H1 (cell line): ENCODE measurements around the gene ASGR1. TPM values are rescaled to one million over a fixed set of nuclear protein-coding genes. Genes with fewer than 3 reads are reported as not detected.

Experiments
- CTCF ChIA-PET: fragments of 300-600 bp; sonication (Branson Sonifier 250); formaldehyde crosslinking; loops from one replicate; lab custom pipeline; 2021; ENCODE audit not compliant: partially characterized antibody; lab: Charles Lee
- POLR2A ChIA-PET: fragments of 300-600 bp; sonication (Branson Sonifier 250); formaldehyde crosslinking; loops from one replicate; lab custom pipeline; 2021; ENCODE audit warnings: inconsistent platforms; ENCODE audit not compliant: partially characterized antibody; lab: Charles Lee
- DNase-seq, 2 experiments: peaks; one replicate each; pipeline versions ENCODE4 v3.0.0 to v3.0.0-alpha.2; 2010 to 2022; ENCODE audit warnings: low spot score in 2 of 2, low read depth in 1 of 2, mixed read lengths in 1 of 2
- FAIRE-seq: peaks from 2 replicates; lab custom pipeline; 2011; peaks lifted over from hg19 to GRCh38; lab: Jason Lieb, UNC
- H2AFZ ChIP-seq: 2 replicates; pipeline ENCODE4 v1.8.1; 2012; ENCODE audit warnings: low read length, inconsistent platforms
- H2AK5ac ChIP-seq: 2 replicates; pipeline ENCODE4 v1.6.1; 2013; ENCODE audit warnings: low read depth, low read length
- H2BK120ac ChIP-seq: replicated peaks from 2 replicates; pipeline ENCODE3; 2013; ENCODE audit warnings: low read depth, low read length, inconsistent platforms
- H2BK12ac ChIP-seq: 2 replicates; pipeline ENCODE4 v1.6.1; 2013; ENCODE audit warnings: low read depth, low read length
- H2BK15ac ChIP-seq: 2 replicates; pipeline ENCODE4 v1.6.1; 2013; ENCODE audit warnings: low read length
- H2BK20ac ChIP-seq: 2 replicates; pipeline ENCODE4 v1.6.1; 2013; ENCODE audit warnings: low read length
- H2BK5ac ChIP-seq: 2 replicates; pipeline ENCODE4 v1.6.1; 2013; ENCODE audit warnings: low read depth, low read length
- H3K14ac ChIP-seq: 2 replicates; pipeline ENCODE4 v1.6.1; 2013; ENCODE audit warnings: inconsistent platforms; ENCODE audit not compliant: insufficient read length
- H3K18ac ChIP-seq: 2 replicates; pipeline ENCODE4 v1.6.1; 2013; ENCODE audit warnings: low read length; ENCODE audit errors: extremely low read depth
- H3K23ac ChIP-seq: 2 replicates; pipeline ENCODE4 v1.6.1; 2013; ENCODE audit warnings: inconsistent platforms; ENCODE audit not compliant: insufficient read length
- H3K23me2 ChIP-seq: 2 replicates; pipeline ENCODE4 v1.6.1; 2013; ENCODE audit warnings: low read depth, low read length
- H3K27ac ChIP-seq: 2 replicates; pipeline ENCODE4 v1.6.1; 2011; ENCODE audit warnings: low read depth, low read length, inconsistent platforms
- H3K27me3 ChIP-seq, 4 experiments: replicated peaks in 1 of 4; 1 replicate in 1 of 4; 2 replicates in 3 of 4; pipeline versions ENCODE4 v1.6.1 to v1.8.1; 2011 to 2013; ENCODE audit warnings: low read length in 3 of 4, mild to moderate bottlenecking in 3 of 4, inconsistent platforms in 2 of 4, mixed read lengths in 2 of 4, moderate library complexity in 1 of 4; ENCODE audit not compliant: control insufficient read depth in 3 of 4, insufficient read depth in 3 of 4; ENCODE audit errors: extremely low read depth in 1 of 4
- H3K36me3 ChIP-seq, 4 experiments: 2 replicates each; pipeline versions ENCODE4 v1.6.1 to v1.8.1; 2011 to 2013; ENCODE audit warnings: mild to moderate bottlenecking in 4 of 4, low read length in 3 of 4, moderate library complexity in 2 of 4, control low read depth in 1 of 4, inconsistent platforms in 1 of 4; ENCODE audit not compliant: insufficient read depth in 4 of 4, control insufficient read depth in 2 of 4
- H3K4ac ChIP-seq: replicated peaks from 2 replicates; pipeline ENCODE3; 2013; ENCODE audit warnings: low read length, low read depth, mixed read lengths, inconsistent platforms; ENCODE audit not compliant: insufficient read length
- H3K4me1 ChIP-seq, 4 experiments: replicated peaks in 1 of 4; 1 replicate in 1 of 4; 2 replicates in 3 of 4; pipeline versions ENCODE4 v1.6.1 to v1.8.1; 2011 to 2013; ENCODE audit warnings: low read length in 3 of 4, inconsistent platforms in 2 of 4, mixed read lengths in 1 of 4; ENCODE audit not compliant: insufficient read depth in 4 of 4, control insufficient read depth in 3 of 4
- H3K4me2 ChIP-seq, 2 experiments: 2 replicates each; pipeline versions ENCODE4 v1.6.1 to v1.8.1; 2011 to 2013; ENCODE audit warnings: low read depth in 2 of 2, low read length in 2 of 2, control low read depth in 1 of 2, inconsistent platforms in 1 of 2, mild to moderate bottlenecking in 1 of 2; ENCODE audit not compliant: insufficient read depth in 1 of 2
- H3K4me3 ChIP-seq, 4 experiments: fragments of 200-600, 300-600 bp in 1 of 4; sonication (generic), shearing (Covaris generic), sonication (Bioruptor Twin) in 1 of 4; 2 replicates each; pipeline versions ENCODE4 v1.5.1 to v1.8.1; 2011 to 2016; ENCODE audit warnings: low read length in 4 of 4, low read depth in 3 of 4, control low read depth in 2 of 4, inconsistent platforms in 2 of 4, mild to moderate bottlenecking in 2 of 4, mixed read lengths in 1 of 4, moderate library complexity in 1 of 4; ENCODE audit not compliant: insufficient read depth in 2 of 4; ENCODE audit errors: extremely low read depth in 1 of 4
- H3K56ac ChIP-seq: replicated peaks from 2 replicates; pipeline ENCODE3; 2013; ENCODE audit warnings: low read depth, mild to moderate bottlenecking, mixed read lengths, low read length, inconsistent platforms; ENCODE audit not compliant: insufficient read length
- H3K79me1 ChIP-seq: 2 replicates; pipeline ENCODE4 v1.6.1; 2013; ENCODE audit warnings: low read depth, low read length, control low read depth
- H3K79me2 ChIP-seq, 2 experiments: 2 replicates each; pipeline versions ENCODE4 v1.6.1 to v1.8.1; 2012 to 2013; ENCODE audit warnings: low read length in 2 of 2, mild to moderate bottlenecking in 2 of 2, inconsistent platforms in 1 of 2; ENCODE audit not compliant: insufficient read depth in 2 of 2, control insufficient read depth in 1 of 2
- H3K9ac ChIP-seq, 4 experiments: replicated peaks in 1 of 4; 1 replicate in 1 of 4; 2 replicates in 3 of 4; pipeline versions ENCODE4 v1.6.1 to v1.8.1; 2011 to 2013; ENCODE audit warnings: low read depth in 3 of 4, low read length in 3 of 4, control low read depth in 2 of 4, mild to moderate bottlenecking in 2 of 4, moderate library complexity in 2 of 4, inconsistent platforms in 1 of 4; ENCODE audit errors: extremely low read depth in 1 of 4
- H3K9me3 ChIP-seq, 2 experiments: 2 replicates each; pipeline versions ENCODE4 v1.6.1 to v1.8.1; 2012 to 2013; ENCODE audit warnings: mild to moderate bottlenecking in 2 of 2, moderate library complexity in 2 of 2, control low read depth in 1 of 2, inconsistent platforms in 1 of 2, low read depth in 1 of 2, low read length in 1 of 2, mixed read lengths in 1 of 2; ENCODE audit not compliant: insufficient read depth in 2 of 2
- H4K20me1 ChIP-seq, 2 experiments: replicated peaks in 1 of 2; 2 replicates each; pipeline versions ENCODE3 to v1.8.1; 2011 to 2013; ENCODE audit warnings: inconsistent platforms in 2 of 2, low read length in 2 of 2, mild to moderate bottlenecking in 1 of 2; ENCODE audit not compliant: insufficient read depth in 2 of 2, control insufficient read depth in 1 of 2
- H4K5ac ChIP-seq: 2 replicates; pipeline ENCODE4 v1.6.1; 2013; ENCODE audit warnings: low read length, low read depth, mixed read lengths, inconsistent platforms; ENCODE audit not compliant: insufficient read length
- H4K8ac ChIP-seq: 2 replicates; pipeline ENCODE4 v1.8.0; 2013; ENCODE audit warnings: mild to moderate bottlenecking, moderate library complexity, low read length, inconsistent platforms; ENCODE audit not compliant: insufficient read depth; ENCODE audit errors: extremely low read depth
- H4K91ac ChIP-seq: replicated peaks from 2 replicates; pipeline ENCODE3; 2013; ENCODE audit warnings: low read length, mixed read lengths, inconsistent platforms; ENCODE audit not compliant: insufficient read length
- ASH2L ChIP-seq: fragments of 200-600, 300-600 bp; sonication (generic); IDR thresholded peaks from one replicate; pipeline ENCODE4 v1.7.1; 2017; ENCODE audit warnings: low read length
- ATF3 ChIP-seq: IDR thresholded peaks from 2 replicates; pipeline ENCODE4 v1.6.1; 2011; ENCODE audit warnings: low read depth, mild to moderate bottlenecking, low read length; ENCODE audit not compliant: insufficient read depth
- CBX8 ChIP-seq: fragments of 300-800, 300-1000 bp; sonication (generic); IDR thresholded peaks from 2 replicates; pipeline ENCODE4 v1.7.1; 2016; ENCODE audit warnings: low read depth, low read length, borderline replicate concordance
- CHD2 ChIP-seq: IDR thresholded peaks from 2 replicates; pipeline ENCODE4 v1.6.1; 2012; ENCODE audit warnings: low read length, improper control_type of control experiment
- CREB1 ChIP-seq: IDR thresholded peaks from 2 replicates; pipeline ENCODE4 v1.6.1; 2012; ENCODE audit warnings: inconsistent platforms
- FOSL1 ChIP-seq: IDR thresholded peaks from 2 replicates; pipeline ENCODE4 v1.6.1; 2011; ENCODE audit warnings: mild to moderate bottlenecking, low read depth, low read length, moderate library complexity; ENCODE audit not compliant: insufficient read depth
- HDAC2 ChIP-seq, 2 experiments: fragments of 300-600 bp in 1 of 2; sonication (generic) in 1 of 2; IDR thresholded peaks; 2 replicates each; pipeline ENCODE4 v1.6.1; 2011 to 2012; ENCODE audit warnings: low read depth in 2 of 2, low read length in 2 of 2, mild to moderate bottlenecking in 2 of 2, moderate library complexity in 2 of 2, borderline replicate concordance in 1 of 2, inconsistent platforms in 1 of 2
- NRF1 ChIP-seq: IDR thresholded peaks from 2 replicates; pipeline ENCODE4 v1.6.1; 2011; ENCODE audit warnings: mild to moderate bottlenecking, low read depth, low read length, improper control_type of control experiment
- SAP30 ChIP-seq: fragments of 300-600 bp; sonication (generic); IDR thresholded peaks from 2 replicates; pipeline ENCODE4 v1.7.1; 2012; ENCODE audit warnings: low read length, moderate library complexity, mild to moderate bottlenecking, inconsistent platforms; ENCODE audit not compliant: insufficient read depth, insufficient replicate concordance
- SP4 ChIP-seq: IDR thresholded peaks from 2 replicates; pipeline ENCODE4 v1.6.1; 2012; ENCODE audit warnings: low read length, inconsistent platforms
- TAF1 ChIP-seq: IDR thresholded peaks from 2 replicates; pipeline ENCODE4 v1.6.1; 2011; ENCODE audit warnings: mild to moderate bottlenecking, low read depth, low read length
- TCF12 ChIP-seq: IDR thresholded peaks from 2 replicates; pipeline ENCODE4 v1.6.1; 2011; ENCODE audit warnings: low read depth, mild to moderate bottlenecking, low read length
- YY1 ChIP-seq: IDR thresholded peaks from 2 replicates; pipeline ENCODE4 v1.6.1; 2011; ENCODE audit warnings: low read depth, mild to moderate bottlenecking, low read length
- WGBS, 2 experiments: shearing (Covaris generic) in 1 of 2; methylation state at CpG; one replicate each; pipeline versions ENCODE4 v1.1.6 to v1.1.7; 2013 to 2015; ENCODE audit warnings: low lambda C conversion rate in 2 of 2, mixed read lengths in 2 of 2, inconsistent platforms in 1 of 2, low coverage in 1 of 2, missing lambda C conversion rate in 1 of 2; ENCODE audit not compliant: insufficient replicate concordance in 2 of 2, insufficient coverage in 1 of 2, insufficient read length in 1 of 2; ENCODE audit errors: extremely low coverage in 1 of 2, missing lambda C conversion rate in 1 of 2; 5-methylcytosine and 5-hydroxymethylcytosine counted together
- polyA plus RNA-seq, 7 experiments: library from polyadenylated mRNA; depleted of rRNA in 3 of 7; stranded (reverse) in 5 of 7; unstranded in 2 of 7; fragments of >200 nt in 5 of 7; fragments of 200-250 nt in 2 of 7; gene quantifications; 1 replicate in 5 of 7; 2 replicates in 1 of 7; 4 replicates in 1 of 7; pipeline versions ENCODE4 v1.2.1 to v1.2.3, GENCODE V29; 2011 to 2013; ENCODE audit warnings: missing spikeins in 2 of 7, mixed read lengths in 2 of 7
- total RNA-seq: library from RNA; stranded (reverse); fragmentation: NEBNext Ultra II Directional; extraction: Animal tissue kit (Norgen Biotek cat#: 25700); gene quantifications from 2 replicates; pipeline ENCODE4 v1.2.1, GENCODE V29; 2021

The ASGR1 gene
- total and polyA plus RNA-seq, 2 of the 8 experiments (the other 6 are each of a cell fraction or from before 2014, with no cell fraction given), result 10.8 to 14.5 TPM

DNA sequence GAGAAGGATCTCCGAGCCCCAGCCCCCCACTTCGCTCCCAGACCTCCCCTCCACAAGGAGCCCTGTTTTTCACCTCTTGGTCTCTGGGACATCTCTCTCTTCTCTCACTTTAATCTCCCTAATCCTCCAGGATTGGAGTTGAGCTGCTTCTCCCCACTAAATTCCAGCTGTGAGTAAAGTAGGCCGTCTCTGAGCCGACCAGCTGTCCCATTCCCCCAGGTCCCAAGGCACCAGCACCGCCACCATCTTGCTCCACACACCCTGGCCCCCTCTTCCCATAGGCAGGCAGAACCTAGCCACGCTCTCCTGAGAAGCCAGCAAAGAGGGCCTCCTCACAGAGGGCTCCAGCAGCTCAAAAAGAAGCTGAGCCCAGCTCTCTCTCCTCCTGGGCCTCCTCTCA, 39.6 kb upstream of the ASGR1 start:
- H3K27me3 ChIP-seq, result no peaks in the 10 kb centered on the region
- no peak for FAIRE-seq
- peaks cover 23% of the 10 kb centered on the region; the same call in 1 of the 2 replicates for H3K23me2 ChIP-seq
- no peak overlapping the region for H3K23ac ChIP-seq
- H3K79me2 ChIP-seq, result peaks cover 0 to 10% of the 10 kb centered on the region in 2 experiments; a peak in 1 of 4 replicates
- no peak for DNase-seq
- peak overlapping the region; percentile 71; the same call in 1 of the 2 replicates for H2BK12ac ChIP-seq
- peaks cover 6 to 36% (median 20%) of the 10 kb centered on the region in 4 experiments for H3K4me1 ChIP-seq
- H3K18ac ChIP-seq, result no peak overlapping the region
- no peak overlapping the region for H3K14ac ChIP-seq
- H4K5ac ChIP-seq, result no peak overlapping the region
- CTCF ChIA-PET, result interaction anchor here (0.6 to 4.3 kb wide), 4 partner anchors 12 to 339 kb away, joined by 3 to 24 read pairs (median 10); no protein-coding TSS in a partner anchor
- H3K27ac ChIP-seq, result no peak overlapping the region
- H3K4me3 ChIP-seq, result no peak overlapping the region
- H2BK15ac ChIP-seq, result 0 out of 2 replicates have a peak overlapping the region, but pooled peaks have one; percentile 61
- H2BK5ac ChIP-seq, result 0 out of 2 replicates have a peak overlapping the region, but pooled peaks have one; percentile 1
- H3K9me3 ChIP-seq, result no peaks in the 10 kb centered on the region
- H2AK5ac ChIP-seq, result 0 out of 2 replicates have a peak overlapping the region, but pooled peaks have one; percentile 2
- no peak overlapping the region for H4K8ac ChIP-seq
- H4K20me1 ChIP-seq, result peaks cover 10 to 20% of the 10 kb centered on the region in 2 experiments
- H2BK20ac ChIP-seq, result no peak overlapping the region
- H3K4me2 ChIP-seq, result peak overlapping the region; percentile 73 to 80; a peak in 2 of 4 replicates
- H2AFZ ChIP-seq, result no peak overlapping the region
- peaks cover 12 to 21% (median 16%) of the 10 kb centered on the region in 4 experiments; a peak in 7 of 8 replicates for H3K36me3 ChIP-seq
- no peak overlapping the region for H3K4ac ChIP-seq
- H3K9ac ChIP-seq, result no peak overlapping the region
- no peak overlapping the region for H2BK120ac ChIP-seq
- TF ChIP-seq ATF3 (no peak), CREB1 (no peak), TAF1 (no peak), FOSL1 (no peak), SP4 (no peak), SAP30 (no peak), NRF1 (no peak), HDAC2 (IDR thresholded peaks at IDR 0.05; ENCODE audit: borderline replicate concordance in 1 of 2, low read depth in 2 of 2, low read length in 2 of 2) (no peak), CBX8 (no peak), CHD2 (no peak), TCF12 (no peak), ASH2L (no peak), YY1 (no peak)
- TF ChIP-seq, all 59 proteins: peak for 0
- Histone ChIP-seq H3K79me1 (no peaks in the 10 kb centered on the region; the same call in 1 of the 2 replicates), H4K91ac (peak overlapping the region; percentile 71), H3K56ac (no peak overlapping the region)
- WGBS, 2 experiments, result 84% methylated on average over 6 of the region's 6 CpGs; no CpG with 5 or more reads in 1 of the 2 experiments
- POLR2A ChIA-PET, result interaction anchor here (0.9 to 10.7 kb wide), 12 partner anchors 9 to 95 kb away, joined by 3 to 386 read pairs (median 8); partner anchors contain the start of genes CLDN7, CTDNEP1, DVL2 and ELP5
